GM19395 (cell line): Measurements from ENCODE around the gene ITPR1.
"Not testable (repeated sequence)": the region's sequence is repeated elsewhere in the genome, so short reads cannot be mapped to it uniquely, and the experiment has no call there.

Experiments used
- ATAC-seq: cut with Tn5 transposase; IDR thresholded peaks from one replicate; pipeline ENCODE4 v1.9.1; 2021; ENCODE audit warnings: mild to moderate bottlenecking, moderate library complexity; ENCODE audit not compliant: unreplicated experiment

Gene ITPR1

DNA sequence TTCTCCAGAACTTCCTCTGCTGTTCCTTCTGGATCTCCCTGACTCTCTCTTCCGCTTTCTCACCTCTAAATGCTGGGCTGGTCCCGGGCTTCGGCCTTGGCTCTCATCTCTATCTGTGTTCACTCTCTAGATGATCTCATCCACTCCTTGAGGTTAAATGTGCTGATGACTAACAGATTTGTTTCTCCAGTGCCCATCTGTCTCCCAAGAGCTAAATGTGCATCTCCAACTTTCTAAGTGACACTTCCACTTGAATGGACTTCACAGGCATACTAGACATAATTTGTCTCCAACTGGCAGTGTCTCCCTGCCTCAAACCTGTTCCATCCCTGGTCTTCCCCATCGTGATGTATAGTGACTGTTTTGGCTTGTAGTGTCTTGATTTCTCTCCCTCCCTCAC is 95.3 kb downstream of the ITPR1 start:
- ATAC-seq, result no peak

DNA sequence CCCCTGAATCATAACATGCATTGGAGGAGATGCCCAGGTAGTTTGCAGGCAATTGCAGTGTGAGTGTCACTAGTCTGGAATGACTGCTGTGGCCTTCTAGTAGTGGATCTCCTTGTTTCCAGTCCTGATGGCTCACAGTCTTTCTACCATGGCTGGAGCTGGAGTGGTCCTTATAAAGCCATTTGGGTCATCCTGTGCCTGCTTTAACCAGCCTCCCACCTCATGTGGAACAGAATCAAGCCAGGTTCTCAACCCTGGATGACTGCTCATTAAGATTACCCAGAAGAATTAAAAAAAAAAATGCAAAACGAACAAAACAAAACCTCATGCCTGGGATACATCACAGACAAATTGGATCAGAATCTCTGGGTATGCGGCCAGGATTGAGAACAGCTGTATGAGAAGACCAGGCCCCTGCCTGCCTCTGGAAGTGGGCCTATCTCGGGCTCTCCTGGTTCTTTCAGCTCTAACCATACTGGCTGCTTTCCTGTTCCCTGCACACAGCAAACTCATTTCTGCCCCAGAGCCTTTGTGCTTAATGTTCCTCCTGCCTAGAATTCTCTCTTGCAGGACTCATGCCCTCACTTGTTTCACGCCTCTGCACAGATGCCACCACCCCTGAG is 96.4 kb downstream of the ITPR1 start:
- ATAC-seq, result no peak

DNA sequence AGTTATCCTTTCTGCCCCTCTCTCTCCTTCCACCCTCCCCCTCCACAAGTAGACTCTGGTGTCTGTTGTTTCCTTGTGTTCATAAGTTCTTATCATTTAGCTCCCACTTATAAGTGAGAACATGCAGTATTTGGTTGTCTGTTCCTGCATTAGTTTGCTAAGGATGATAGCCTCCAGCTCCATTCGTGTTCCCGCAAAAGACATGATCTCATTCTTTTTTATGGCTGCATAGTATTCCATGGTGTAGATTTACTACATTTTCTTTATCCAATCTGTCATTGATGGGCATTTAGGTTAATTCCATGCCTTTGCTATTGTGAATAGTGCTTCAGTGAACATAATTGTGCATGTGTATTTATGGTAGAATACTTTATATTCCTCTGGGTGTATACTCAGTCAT is 97.7 kb downstream of the ITPR1 start:
- not testable (repeated sequence) for ATAC-seq

DNA sequence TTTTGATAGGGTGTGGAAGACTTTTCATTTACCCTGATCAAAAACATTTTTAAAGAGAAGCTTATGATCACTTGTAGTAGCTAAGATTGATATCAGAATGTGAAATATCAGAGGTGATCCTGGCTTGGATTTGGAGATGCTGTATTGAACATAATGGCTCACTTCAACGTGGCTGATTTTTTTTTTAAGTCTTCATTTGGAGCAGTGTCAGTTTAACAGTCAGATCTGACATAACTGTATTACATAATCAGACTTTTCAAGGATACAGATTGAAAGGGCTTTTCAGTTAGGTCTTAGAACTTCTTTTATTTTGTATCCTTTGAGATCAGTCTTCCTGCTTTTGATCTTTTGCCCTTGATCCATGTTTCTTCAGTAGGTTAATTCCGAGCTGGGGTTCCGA is 98.5 kb downstream of the ITPR1 start:
- no peak for ATAC-seq

DNA sequence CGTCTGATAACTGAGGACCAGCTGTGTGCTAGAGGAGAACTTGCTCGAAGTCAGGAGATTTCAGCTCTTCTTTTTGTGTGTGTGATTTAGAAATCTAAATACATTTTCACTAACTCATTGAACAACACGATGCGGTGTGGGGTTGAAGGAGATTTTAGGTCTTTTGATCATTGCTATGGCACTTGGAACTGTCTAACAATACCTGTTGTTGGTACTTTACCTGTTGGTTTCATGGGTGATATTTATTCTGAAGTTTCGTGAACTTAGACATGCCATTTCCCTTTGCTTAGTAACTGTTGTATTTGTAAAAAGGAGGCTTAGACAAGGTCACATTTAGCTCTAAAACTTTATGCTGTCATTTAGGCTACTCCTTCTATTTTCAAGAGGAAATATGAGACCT is 99.9 kb downstream of the ITPR1 start:
- ATAC-seq, result no peak

DNA sequence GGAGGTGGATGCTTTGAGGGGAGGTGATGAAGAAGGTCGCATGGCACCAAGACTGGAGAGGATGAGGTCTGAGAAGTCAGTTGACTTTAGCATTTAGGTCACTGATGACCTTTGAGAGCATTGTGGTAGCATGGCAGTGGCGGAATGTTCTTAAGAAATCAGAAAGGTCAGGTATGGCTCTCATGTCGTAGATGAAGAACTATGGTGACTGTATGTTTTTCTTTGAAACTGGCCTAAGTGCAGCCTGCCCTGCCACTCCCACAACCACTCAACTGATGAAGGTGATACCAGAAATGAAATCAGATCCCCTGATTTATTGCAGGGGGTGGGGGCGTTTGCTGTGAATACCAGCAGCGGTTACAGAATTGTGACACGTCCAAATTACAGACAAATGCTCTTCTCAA is 102.6 kb downstream of the ITPR1 start:
- no peak for ATAC-seq

DNA sequence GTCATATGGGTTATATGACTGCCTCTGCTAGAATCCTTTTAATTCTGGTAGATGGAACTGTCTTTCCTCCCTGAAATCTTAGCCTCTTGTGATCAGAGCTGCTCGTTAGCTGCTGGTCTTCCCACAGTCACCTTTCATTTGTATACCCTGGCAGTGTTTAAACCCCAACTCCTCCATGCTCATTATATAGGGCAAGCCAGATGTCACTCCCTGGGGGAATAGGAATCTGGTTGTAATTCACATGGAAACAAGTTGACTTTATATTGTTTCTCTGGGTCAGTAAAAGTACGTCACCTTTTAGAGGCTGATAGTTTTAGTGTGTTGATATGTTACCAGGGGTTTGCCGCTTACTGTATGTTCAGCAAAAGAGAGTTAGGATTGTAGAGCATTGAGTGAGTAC is 103.5 kb downstream of the ITPR1 start:
- ATAC-seq, result no peak

DNA sequence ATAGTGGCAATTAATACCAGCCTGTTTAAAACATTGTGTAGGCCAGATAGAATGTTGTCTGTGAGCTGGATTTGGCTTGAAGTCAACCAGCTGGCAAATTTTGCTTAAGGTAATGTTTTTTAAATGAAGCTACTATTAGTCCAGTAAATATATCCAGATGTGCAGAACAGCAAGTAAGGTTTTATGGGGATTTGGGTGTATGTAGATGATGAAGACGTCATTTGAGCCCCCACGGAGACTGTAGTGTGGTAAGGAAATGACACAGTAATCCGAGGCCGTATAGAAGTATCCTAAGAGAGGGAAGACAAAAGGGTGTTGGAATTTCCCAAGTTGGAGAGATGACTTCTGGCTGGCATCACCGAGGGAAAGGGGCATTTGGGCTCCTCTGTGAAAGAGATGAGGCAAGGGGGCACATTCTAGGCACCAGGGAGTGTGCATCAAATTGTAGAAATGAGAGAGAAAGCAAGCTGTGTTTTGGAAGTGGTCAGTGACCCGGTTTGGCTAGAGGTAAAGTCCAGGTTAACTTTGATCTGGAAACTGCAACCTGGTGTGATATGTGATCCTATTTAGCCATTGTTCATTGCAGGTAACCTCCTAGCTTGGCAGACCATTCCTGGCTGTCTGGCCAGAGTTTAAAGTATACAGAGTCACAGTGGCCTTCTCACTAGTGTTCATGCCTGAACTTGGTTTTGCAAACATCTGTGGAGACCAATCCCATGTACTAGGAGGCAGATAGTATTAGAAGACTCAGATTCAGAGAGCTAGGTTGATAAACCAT is 104.2 kb downstream of the ITPR1 start:
- ATAC-seq, result no peak

DNA sequence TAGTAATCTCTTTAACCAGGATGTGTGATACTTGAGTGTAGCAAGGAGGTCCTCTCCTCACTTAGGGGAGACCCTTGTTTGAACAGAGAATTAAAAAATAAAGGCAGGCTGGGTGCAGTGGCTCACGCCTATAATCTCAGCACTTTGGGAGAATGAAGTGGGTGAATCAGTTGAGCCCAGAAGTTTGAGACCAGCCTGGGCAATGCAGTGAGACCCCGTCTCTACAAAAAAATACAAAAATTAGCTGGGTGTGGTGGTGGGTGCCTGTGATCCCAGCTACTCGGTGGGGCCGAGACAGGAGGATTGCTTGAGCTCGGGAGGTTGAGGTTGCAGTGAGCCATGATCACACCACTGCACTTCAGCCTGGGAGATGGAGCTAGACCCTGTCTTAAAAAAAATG is 105.1 kb downstream of the ITPR1 start:
- not testable (repeated sequence) for ATAC-seq

DNA sequence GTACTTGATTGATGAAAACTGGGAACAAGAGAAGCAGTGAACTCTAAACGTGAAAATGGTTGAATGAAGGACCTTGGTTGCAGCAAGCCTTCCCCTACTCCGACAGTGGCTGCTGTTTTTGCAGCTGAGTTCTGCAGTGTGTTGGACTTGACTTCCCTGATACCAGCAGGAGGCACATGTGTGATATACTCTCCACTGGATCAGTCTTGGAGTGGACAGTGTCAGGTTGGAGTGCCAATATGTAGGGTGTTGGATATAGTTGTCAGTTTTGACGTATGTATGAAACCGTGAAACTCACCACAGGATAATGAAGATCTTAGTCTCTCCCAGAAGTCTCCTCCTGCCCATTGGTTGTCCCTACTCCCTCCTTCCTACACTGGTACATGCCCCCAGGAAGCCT is 106.5 kb downstream of the ITPR1 start:
- no peak for ATAC-seq

DNA sequence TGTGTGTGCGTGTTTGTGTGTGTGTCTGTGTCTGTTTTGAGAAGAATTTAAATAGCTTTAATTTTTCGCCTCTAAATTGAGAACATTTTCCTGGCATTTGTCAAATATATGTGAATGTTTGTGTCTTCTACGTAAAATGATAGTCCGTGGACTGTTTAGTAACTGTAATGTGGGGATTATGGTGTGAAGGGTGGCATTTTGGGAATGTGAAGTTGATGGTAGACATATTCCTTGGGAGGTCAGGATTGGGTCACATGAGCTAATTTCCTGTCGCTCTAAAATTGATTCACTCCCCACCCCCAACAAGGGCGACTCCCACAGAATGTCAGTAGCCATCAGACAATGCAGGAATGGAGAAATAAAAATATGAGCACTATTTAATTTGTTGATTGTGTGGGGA is 107.3 kb downstream of the ITPR1 start:
- ATAC-seq, result no peak

DNA sequence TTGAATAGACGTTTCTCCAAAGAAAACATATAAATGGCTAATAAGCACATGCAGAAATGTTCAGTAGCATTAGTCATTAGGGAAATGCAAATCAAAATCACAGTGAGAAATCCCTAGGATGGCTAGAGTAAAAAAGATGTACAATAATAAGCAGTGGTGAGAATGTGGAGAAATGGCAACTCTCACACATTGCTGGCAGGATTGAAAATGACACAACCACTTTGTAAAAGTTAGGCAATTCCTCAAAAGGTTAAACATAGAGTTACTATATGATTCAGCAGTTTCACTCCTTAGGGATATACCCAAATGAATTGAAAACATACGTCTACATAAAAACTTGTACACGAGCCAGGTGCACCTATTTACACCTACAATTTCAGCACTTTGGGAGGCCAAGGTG is 108.7 kb downstream of the ITPR1 start:
- no peak for ATAC-seq

DNA sequence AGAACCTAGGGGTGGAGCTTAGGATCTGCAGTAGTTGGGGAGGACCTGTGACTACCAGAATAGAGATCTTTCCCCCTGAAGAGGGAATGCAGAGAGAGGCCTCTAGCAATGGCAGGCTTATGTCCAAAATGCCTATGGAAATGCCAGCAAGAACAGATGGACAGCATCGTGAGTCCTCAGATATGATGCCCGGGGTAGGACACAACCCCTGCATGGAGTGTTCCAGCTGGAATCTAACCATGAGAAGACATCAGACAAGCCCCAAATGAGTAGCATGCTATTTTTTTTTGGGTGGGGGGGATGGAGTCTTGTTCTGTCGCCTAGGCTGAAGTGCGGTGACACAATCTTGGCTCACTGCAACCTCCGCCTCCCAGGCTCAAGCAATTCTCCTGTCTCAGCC is 111.5 kb downstream of the ITPR1 start:
- ATAC-seq, result no peak

DNA sequence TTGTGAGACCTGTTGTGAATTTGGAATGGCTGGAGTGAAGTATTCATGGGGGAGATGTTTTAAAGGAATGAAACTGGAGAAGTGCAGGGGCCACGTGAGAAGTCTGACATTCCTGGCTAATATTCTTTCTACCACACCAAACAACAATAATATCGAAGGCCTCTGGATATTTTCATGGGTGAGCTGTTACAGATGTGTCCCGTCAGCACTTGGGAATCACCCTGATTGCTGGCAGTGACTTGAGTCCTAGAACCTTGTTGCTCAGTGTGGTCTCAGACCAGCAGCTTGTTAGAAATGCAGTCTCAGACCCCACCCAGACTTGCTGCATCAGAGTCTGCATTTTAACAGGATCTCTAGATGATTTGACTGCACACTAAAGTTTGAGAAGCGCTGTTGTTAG is 113.8 kb downstream of the ITPR1 start:
- no peak for ATAC-seq

DNA sequence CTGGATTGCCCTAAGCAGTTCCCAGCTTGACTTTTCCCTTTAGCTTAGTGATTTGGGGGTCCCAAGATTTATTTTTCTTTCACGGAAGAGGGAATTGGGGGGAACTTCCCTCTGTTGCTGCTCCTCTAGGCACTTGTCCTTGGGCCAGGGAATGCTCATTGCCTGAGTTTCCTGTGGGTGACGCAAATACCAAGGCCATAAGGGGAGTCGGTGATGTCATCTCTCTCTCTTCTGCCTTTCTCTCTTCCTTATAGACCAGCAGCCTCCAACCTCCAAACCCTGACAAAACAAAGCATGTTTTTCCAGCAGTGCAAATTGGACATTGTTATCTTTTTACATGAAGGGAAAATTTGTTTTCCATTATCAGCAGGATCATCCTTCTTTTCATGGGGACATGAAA is 120.2 kb downstream of the ITPR1 start:
- no peak for ATAC-seq

DNA sequence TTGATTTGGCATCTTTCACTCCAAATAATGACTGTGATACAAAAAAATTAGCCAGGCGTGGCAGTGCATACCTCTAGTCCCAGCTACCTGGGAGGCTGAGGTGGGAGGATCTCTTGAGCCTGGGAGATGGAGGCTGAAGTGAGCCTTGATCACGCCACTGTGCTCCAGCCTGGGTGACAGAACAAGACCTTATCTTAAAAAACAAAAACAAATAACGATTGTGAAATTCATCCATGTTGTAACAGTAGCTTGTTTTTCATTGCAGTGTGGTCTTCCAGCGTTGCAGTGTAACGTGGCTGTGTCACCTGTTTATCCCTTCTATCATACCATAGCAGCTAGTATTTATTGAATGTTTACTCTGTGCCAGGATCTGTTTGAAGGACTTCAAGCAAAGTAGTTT is 120.9 kb downstream of the ITPR1 start:
- no peak for ATAC-seq

DNA sequence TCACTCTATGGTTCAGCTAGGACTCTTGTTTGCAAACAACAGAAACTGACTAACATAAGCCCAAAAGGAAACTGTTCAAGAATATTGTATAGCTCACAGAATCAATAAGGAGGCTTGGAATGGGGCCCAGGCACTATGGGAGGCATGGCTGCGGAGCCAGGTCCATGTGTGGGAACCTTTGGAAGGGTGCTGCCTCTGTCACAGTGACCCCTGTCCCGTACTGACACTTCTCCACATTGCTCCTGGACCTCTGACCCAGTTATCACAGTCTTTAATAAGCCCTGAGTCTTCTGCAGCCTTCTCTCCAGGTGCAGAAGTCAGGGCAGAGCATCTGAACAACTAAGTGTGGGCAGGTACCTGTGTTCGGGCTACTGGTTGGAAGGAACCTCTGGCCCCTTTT is 121.8 kb downstream of the ITPR1 start:
- ATAC-seq, result no peak

DNA sequence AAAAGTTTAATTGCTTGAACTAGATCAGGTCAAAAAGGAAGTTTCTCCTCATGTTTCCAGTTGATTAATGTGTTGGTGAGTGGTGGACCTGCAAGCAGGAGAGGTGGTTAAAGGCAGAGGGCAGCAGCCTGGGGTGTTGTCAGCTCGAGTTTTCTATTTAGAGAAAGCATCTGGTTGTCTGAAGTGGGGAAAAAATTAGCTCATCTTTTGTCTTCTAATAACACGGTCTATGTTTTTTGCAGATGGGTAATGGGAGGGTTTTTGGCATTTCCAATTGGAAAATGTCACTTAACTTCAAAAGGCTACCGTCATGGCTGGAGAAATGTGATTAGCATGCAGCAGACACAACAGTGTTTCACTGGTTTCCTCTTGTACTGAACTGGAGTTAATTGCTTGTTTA is 122.6 kb downstream of the ITPR1 start:
- ATAC-seq, result no peak

DNA sequence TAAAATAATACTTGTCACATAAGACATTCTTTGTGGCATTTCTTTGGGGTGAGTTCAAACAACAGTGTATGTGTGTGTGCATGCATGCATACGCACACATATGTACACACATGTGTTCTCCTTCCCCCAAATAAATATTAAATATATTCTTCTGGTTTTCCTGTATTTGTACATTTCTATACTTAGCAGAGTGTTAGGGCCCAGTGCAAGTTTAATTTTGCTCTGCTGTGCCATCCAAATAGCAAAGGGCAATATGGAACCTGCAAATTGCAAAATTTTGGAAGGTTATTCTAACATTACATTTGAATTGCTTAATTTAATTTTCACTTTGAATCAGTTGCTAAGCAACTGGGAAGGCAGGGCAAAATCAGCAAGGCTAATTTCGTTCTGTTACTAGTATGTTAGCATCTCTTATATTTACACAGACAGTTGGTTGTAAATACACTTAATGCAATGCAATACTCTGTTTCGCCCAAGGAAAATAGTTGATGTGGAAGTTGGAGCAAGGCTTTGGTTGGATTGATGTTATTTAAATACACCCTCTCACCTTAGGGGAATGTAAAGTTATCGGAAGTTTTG is 130.4 kb downstream of the ITPR1 start:
- no peak for ATAC-seq

DNA sequence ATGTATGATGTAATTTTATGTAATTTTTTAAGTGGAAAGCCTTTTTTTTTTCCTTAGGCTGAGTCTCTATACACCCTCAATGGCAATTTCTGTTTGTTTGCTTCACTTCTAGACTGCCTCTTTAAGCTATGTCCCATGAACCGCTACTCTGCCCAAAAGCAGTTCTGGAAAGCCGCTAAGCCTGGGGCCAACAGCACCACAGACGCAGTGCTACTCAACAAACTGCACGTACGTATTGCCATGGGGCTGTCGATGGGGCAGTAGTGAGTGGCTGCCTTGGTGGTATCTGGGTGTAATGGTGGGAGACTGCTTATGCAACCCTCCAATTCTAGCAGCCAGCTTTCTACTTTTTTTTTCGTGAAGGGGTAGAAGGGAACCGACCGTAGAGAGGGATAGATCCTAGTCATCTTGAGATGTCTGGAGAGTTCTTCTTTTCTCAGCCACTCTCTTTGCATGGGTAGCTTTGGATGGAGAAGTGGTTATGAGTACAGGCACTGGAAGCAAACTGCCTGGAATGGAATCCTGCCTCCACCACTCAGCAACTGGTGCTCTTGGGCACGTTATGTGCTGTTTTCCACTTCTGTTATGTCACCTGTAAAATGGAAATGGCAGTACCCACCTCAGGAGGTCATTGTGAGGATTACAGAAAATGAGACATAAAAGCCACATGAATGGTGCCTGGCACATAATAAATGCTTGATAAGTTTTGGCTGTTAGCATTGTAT is 134.7 kb downstream of the ITPR1 start:
- ATAC-seq, result no peak

DNA sequence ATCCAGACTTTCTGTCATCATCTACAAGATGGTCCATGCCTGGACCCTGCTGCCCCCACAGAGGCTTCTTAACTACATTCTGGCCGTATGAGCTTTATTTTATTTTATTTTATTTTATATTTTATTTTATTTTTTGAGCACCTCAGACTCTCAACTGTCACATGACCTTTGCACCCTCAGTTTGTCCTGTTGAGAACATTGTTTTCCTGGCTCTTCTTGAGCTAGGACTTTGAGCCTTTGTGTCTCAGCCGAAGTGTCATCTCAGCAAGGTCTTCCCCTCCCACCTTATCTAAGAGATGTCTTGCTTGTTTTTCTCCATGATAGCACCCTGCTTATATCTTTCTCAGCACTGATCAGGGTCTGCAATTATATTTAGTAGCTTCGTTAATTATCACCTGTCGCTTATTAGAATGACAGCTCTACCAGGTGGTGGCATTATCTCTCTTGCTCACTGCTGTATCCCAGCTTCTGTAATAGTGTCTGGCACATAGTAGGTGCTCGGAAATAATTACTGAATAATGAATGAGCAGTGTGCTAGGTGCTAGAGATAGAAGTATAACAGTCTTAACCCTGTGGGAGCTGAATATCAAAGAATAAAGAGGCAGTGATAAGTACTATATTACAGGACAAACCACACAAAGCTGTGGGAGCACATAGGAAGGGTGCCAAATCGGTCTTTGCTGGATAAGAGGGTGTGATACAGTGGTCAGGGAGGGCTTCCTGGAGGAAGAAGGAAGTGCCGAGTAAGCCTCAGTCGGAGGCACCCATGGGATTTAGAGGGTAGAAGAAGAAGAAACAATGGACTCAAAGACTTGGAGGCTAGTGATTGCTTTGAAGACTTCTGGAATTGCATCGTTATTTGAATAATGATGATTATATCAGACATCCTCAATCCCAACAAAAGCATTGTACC is 136.2 kb downstream of the ITPR1 start:
- ATAC-seq, result no peak
